NCI-H82 treated with DMSO at 0.1 percent for 48 hours (cell line): ENCODE measurements around the gene PCGF3.
A peak's percentile ranks its signal among the peaks of the same experiment; 100 is the strongest.
"Not testable (repeated sequence)": the region's sequence is repeated elsewhere in the genome, so short reads cannot be mapped to it uniquely, and the experiment has no call there.

ENCODE experiments used
- DNase-seq: peaks from one replicate; lab custom pipeline; 2025; ENCODE audit not compliant: unreplicated experiment; lab: John Stamatoyannopoulos, UW

PCGF3 gene

GRCh38 chr4:682490-683172 is 23.0 kb upstream of the PCGF3 start:
- DNase-seq = no peak

- no peak for DNase-seq
Measured at GRCh38 chr4:683247-683897, 22.3 kb upstream of the PCGF3 start.

- peak; percentile 44 for DNase-seq
Measured at GRCh38 chr4:683982-684622, 21.5 kb upstream of the PCGF3 start.

GRCh38 chr4:684623-685327 is 20.9 kb upstream of the PCGF3 start:
- no peak for DNase-seq

- DNase-seq = no peak
Measured at GRCh38 chr4:685679-686412, 19.8 kb upstream of the PCGF3 start.

- DNase-seq = no peak
Measured at GRCh38 chr4:686413-687040, 19.1 kb upstream of the PCGF3 start.

- DNase-seq = no peak
Measured at GRCh38 chr4:687048-687970, 18.3 kb upstream of the PCGF3 start.

- DNase-seq = no peak
Measured at GRCh38 chr4:687971-688853, 17.4 kb upstream of the PCGF3 start.

GRCh38 chr4:688854-689681 is 16.6 kb upstream of the PCGF3 start, which contains the start of gene SLC49A3:
Gene SLC49A3 (minus strand): TSS chr4:689151. CDS start chr4:689127, 24 bp downstream.
- DNase-seq = no peak

- DNase-seq = no peak
Measured at GRCh38 chr4:689723-690122, 15.9 kb upstream of the PCGF3 start.

GRCh38 chr4:692771-693554 is 12.7 kb upstream of the PCGF3 start:
- no peak for DNase-seq

GRCh38 chr4:694341-694940 is 11.2 kb upstream of the PCGF3 start:
- DNase-seq = not testable (repeated sequence)

- no peak for DNase-seq
Measured at GRCh38 chr4:699816-700580, 5.6 kb upstream of the PCGF3 start.

- no peak for DNase-seq
Measured at GRCh38 chr4:700587-701264, 4.9 kb upstream of the PCGF3 start.

- DNase-seq = no peak
Measured at GRCh38 chr4:702618-703048, 3.0 kb upstream of the PCGF3 start.
